Measurements from ENCODE around the gene PLD3.

GRCh38 chr19:40387155-40387554 lies 38.7 kb downstream of the PLD3 start:
- TF ChIP-seq, protein P1, sequence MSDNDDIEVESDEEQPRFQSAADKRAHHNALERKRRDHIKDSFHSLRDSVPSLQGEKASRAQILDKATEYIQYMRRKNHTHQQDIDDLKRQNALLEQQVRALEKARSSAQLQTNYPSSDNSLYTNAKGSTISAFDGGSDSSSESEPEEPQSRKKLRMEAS (IDR thresholded peaks at IDR 0.05): no peak
- no peak for TF ChIP-seq TAF1 (IDR thresholded peaks at IDR 0.05; ENCODE audit: low read depth)
- no peak for TF ChIP-seq RAD21 (IDR thresholded peaks at IDR 0.05; ENCODE audit: low read depth)
- TF ChIP-seq CEBPB (IDR thresholded peaks at IDR 0.05): no peak
- TF ChIP-seq REST (IDR thresholded peaks at IDR 0.05; ENCODE audit: low read depth): no peak
- TF ChIP-seq EP300 (IDR thresholded peaks at IDR 0.05; ENCODE audit: borderline replicate concordance): no peak
- no peak for TF ChIP-seq YY1 (IDR thresholded peaks at IDR 0.05; ENCODE audit: low read depth)
- no peak for TF ChIP-seq CREB1 (IDR thresholded peaks at IDR 0.05; ENCODE audit: low read depth)
- TF ChIP-seq ZBTB7A (IDR thresholded peaks at IDR 0.05; ENCODE audit: low read depth): no peak
- no peak for TF ChIP-seq EGR1 (IDR thresholded peaks at IDR 0.05)
- no peak for TF ChIP-seq TEAD4 (IDR thresholded peaks at IDR 0.05)
- TF ChIP-seq NFIC (IDR thresholded peaks at IDR 0.05): no peak
- no peak for TF ChIP-seq FOXM1 (IDR thresholded peaks at IDR 0.05; ENCODE audit: borderline replicate concordance, low read depth)
- TF ChIP-seq, protein P2, sequence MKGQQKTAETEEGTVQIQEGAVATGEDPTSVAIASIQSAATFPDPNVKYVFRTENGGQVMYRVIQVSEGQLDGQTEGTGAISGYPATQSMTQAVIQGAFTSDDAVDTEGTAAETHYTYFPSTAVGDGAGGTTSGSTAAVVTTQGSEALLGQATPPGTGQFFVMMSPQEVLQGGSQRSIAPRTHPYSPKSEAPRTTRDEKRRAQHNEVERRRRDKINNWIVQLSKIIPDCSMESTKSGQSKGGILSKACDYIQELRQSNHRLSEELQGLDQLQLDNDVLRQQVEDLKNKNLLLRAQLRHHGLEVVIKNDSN (IDR thresholded peaks at IDR 0.05): no peak

Data from Ishikawa (cell line).